NCI-H2227 treated with DMSO at 0.1 percent for 48 hours (cell line): ENCODE data around the gene SORL1-AS1.

ENCODE experiments used
- DNase-seq: peaks from one replicate; lab custom pipeline; 2025; lab: John Stamatoyannopoulos, UW

SORL1-AS1 gene

DNA sequence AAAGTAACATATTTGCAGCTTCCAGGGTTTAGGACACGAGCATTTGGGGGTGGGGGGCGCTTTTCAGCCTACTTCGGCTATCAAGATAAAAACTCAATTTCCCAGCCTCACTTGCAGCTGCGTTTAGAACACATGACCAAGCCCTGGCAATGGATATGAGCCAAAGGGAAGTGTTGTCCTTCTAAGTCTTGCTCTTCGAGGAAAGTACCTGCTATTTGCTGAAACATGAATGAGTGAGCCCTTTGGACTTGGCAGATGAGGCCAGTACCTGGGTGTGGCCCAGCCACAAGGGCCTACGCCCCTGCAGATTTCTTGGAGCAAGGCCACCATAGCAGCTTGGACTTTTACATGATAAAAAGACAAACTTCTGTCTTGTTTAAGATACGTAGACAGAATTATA is 60.9 kb downstream of the SORL1-AS1 start:
- DNase-seq = no peak

- DNase-seq = peak; percentile 74
Observed at GRCh38 chr11:121389651-121390050, 63.1 kb downstream of the SORL1-AS1 start.
